Brain microvascular endothelial cell (primary cell): ENCODE measurements around the gene CYP2C8.
"Not testable (repeated sequence)": the region's sequence is repeated elsewhere in the genome, so short reads cannot be mapped to it uniquely, and the experiment has no call there.

Experiments used
- DNase-seq: peaks from one replicate; pipeline ENCODE4 v3.0.0-alpha.2; 2020
- H3K27ac ChIP-seq: fragments of 250-450 bp; sonication (Bioruptor Pico); 2 replicates; pipeline ENCODE4 v1.5.1; 2020; ENCODE audit warnings: mild to moderate bottlenecking, moderate library complexity
- H3K27me3 ChIP-seq: fragments of 250-450 bp; sonication (Bioruptor Pico); replicated peaks from 2 replicates; pipeline ENCODE4 v1.5.1; 2020; ENCODE audit warnings: mild to moderate bottlenecking
- H3K36me3 ChIP-seq: fragments of 250-450 bp; sonication (Bioruptor Pico); replicated peaks from 2 replicates; pipeline ENCODE4 v1.5.1; 2020; ENCODE audit warnings: mild to moderate bottlenecking
- H3K4me3 ChIP-seq: 2 replicates; pipeline ENCODE4 v1.5.1; 2011; ENCODE audit warnings: low read depth, mild to moderate bottlenecking, control low read depth, low read length, moderate library complexity
- CTCF ChIP-seq: IDR thresholded peaks from 2 replicates; pipeline ENCODE4 v1.5.1; 2011; ENCODE audit warnings: low read depth, mild to moderate bottlenecking, moderate library complexity, low read length, control low read depth, inconsistent platforms; ENCODE audit errors: missing control alignments
- in situ Hi-C: cut with HindIII; loops from 2 replicates; pipeline ENCODE4 v1.10.0; 2017; ENCODE audit warnings: low sequenced_read_pairs, low pct_ligation_motif_present

Gene CYP2C8

GRCh38 chr10:95071107-95071660 lies 1.9 kb upstream of the CYP2C8 start:
- DNase-seq, result no peak
- in situ Hi-C loops, result no loop called here
- Histone ChIP-seq H3K27ac (no peak overlapping the region), H3K27me3 (no peaks in the 10 kb centered on the region), H3K4me3 (no peak overlapping the region), H3K36me3 (no peaks in the 10 kb centered on the region)
- no peak for TF ChIP-seq CTCF

- in situ Hi-C loops, H3K27me3 ChIP-seq, H3K27ac ChIP-seq, H3K36me3 ChIP-seq, DNase-seq, H3K4me3 ChIP-seq: not testable (repeated sequence)
Observed at GRCh38 chr10:95064125-95064524, 5.2 kb downstream of the CYP2C8 start.

- Histone ChIP-seq H3K27ac (no peak overlapping the region), H3K36me3 (no peaks in the 10 kb centered on the region), H3K27me3 (no peaks in the 10 kb centered on the region), H3K4me3 (no peak overlapping the region)
- DNase-seq, result no peak
- in situ Hi-C loops, result no loop called here
- TF ChIP-seq CTCF, result no peak
Observed at GRCh38 chr10:95056744-95057363, 12.4 kb downstream of the CYP2C8 start.

- H3K4me3 ChIP-seq, result no peak overlapping the region
- no peaks in the 10 kb centered on the region for H3K36me3 ChIP-seq
- no peak for DNase-seq
- H3K27me3 ChIP-seq, result no peaks in the 10 kb centered on the region
- no peak overlapping the region for H3K27ac ChIP-seq
- no peak for TF ChIP-seq CTCF
- in situ Hi-C loops, result no loop called here
Observed at GRCh38 chr10:95049919-95050318, 19.4 kb downstream of the CYP2C8 start.

- no peaks in the 10 kb centered on the region for H3K27me3 ChIP-seq
- no peak overlapping the region for H3K27ac ChIP-seq
- no peak for DNase-seq
- H3K4me3 ChIP-seq, result no peak overlapping the region
- no peak for TF ChIP-seq CTCF
- in situ Hi-C loops, result no loop called here
- no peaks in the 10 kb centered on the region for H3K36me3 ChIP-seq
Observed at GRCh38 chr10:95048206-95048605, 21.1 kb downstream of the CYP2C8 start.

GRCh38 chr10:95039281-95039680 lies 30.0 kb downstream of the CYP2C8 start:
- Histone ChIP-seq H3K4me3 (no peak overlapping the region), H3K36me3 (no peaks in the 10 kb centered on the region), H3K27ac (no peak overlapping the region), H3K27me3 (no peaks in the 10 kb centered on the region)
- DNase-seq, result no peak
- TF ChIP-seq CTCF, result no peak
- in situ Hi-C loops, result no loop called here
